DND-41 (cell line): ENCODE data around the gene BPIFB6.

ENCODE experiments used
- ATAC-seq: fragments of 200-7000 bp; cut with Tn5 transposase; 3 replicates; pipeline ENCODE4 v1.9.1; 2021; ENCODE audit warnings: low read depth; ENCODE audit not compliant: insufficient read depth
- DNase-seq: peaks from one replicate; pipeline ENCODE4 v3.0.0-alpha.2; 2020
- H2AFZ ChIP-seq: 2 replicates; pipeline ENCODE4 v1.6.0; 2012; ENCODE audit warnings: low read depth, low read length
- H3K27ac ChIP-seq: 2 replicates; pipeline ENCODE4 v1.5.1; 2012; ENCODE audit warnings: low read length, inconsistent platforms
- H3K27me3 ChIP-seq: fragments of 200-600 bp; sonication (generic); 2 replicates; pipeline ENCODE4 v1.6.0; 2012; ENCODE audit warnings: low read length, mild to moderate bottlenecking, inconsistent platforms; ENCODE audit not compliant: insufficient read depth, poor library complexity
- H3K36me3 ChIP-seq: 2 replicates; pipeline ENCODE4 v1.5.1; 2012; ENCODE audit warnings: low read length, inconsistent platforms; ENCODE audit not compliant: insufficient read depth
- H3K4me1 ChIP-seq: 2 replicates; pipeline ENCODE4 v1.5.1; 2012; ENCODE audit warnings: mild to moderate bottlenecking, low read length; ENCODE audit not compliant: insufficient read depth
- H3K4me2 ChIP-seq: 2 replicates; pipeline ENCODE4 v1.6.0; 2012; ENCODE audit warnings: mild to moderate bottlenecking, moderate library complexity, low read length, inconsistent platforms; ENCODE audit not compliant: insufficient read depth
- H3K4me3 ChIP-seq, 2 experiments: fragments of 200-600 bp in 1 of 2; shearing (Covaris generic) in 1 of 2; 2 replicates each; pipeline ENCODE4 v1.5.1; 2012 to 2016; ENCODE audit warnings: inconsistent platforms in 2 of 2, low read length in 2 of 2, mild to moderate bottlenecking in 2 of 2, low read depth in 1 of 2, moderate library complexity in 1 of 2
- H3K79me2 ChIP-seq: 2 replicates; pipeline ENCODE4 v1.6.0; 2012; ENCODE audit warnings: low read length, inconsistent platforms; ENCODE audit not compliant: insufficient read depth
- H3K9ac ChIP-seq: 2 replicates; pipeline ENCODE4 v1.6.0; 2012; ENCODE audit warnings: low read depth, mild to moderate bottlenecking, inconsistent platforms, low read length, moderate library complexity
- H3K9me3 ChIP-seq: 2 replicates; pipeline ENCODE4 v1.5.1; 2012; ENCODE audit warnings: low read length, moderate library complexity, mild to moderate bottlenecking, inconsistent platforms; ENCODE audit not compliant: insufficient read depth, severe bottlenecking
- H4K20me1 ChIP-seq: 2 replicates; pipeline ENCODE4 v1.6.0; 2012; ENCODE audit warnings: low read length; ENCODE audit not compliant: insufficient read depth
- CTCF ChIP-seq: IDR thresholded peaks from 2 replicates; pipeline ENCODE4 v1.5.1; 2012; ENCODE audit warnings: borderline replicate concordance, low read length, moderate library complexity, mild to moderate bottlenecking; ENCODE audit not compliant: poor library complexity, severe bottlenecking; ENCODE audit errors: extremely low read depth
- EZH2 ChIP-seq: IDR thresholded peaks from 3 replicates; pipeline ENCODE4 v1.6.1; 2012; ENCODE audit warnings: borderline replicate concordance, low read depth, mild to moderate bottlenecking, moderate library complexity, low read length, inconsistent platforms; ENCODE audit not compliant: severe bottlenecking

BPIFB6 gene

GRCh38 chr20:33068251-33068939 is 36.9 kb downstream of the BPIFB6 start:
- Histone ChIP-seq H4K20me1 (no peaks in the 10 kb centered on the region), H3K27me3 (no peaks in the 10 kb centered on the region), H3K27ac (no peak overlapping the region), H3K4me2 (no peak overlapping the region), H3K9ac (no peak overlapping the region), H3K79me2 (no peaks in the 10 kb centered on the region), H3K4me3 (no peak overlapping the region), H3K4me1 (no peaks in the 10 kb centered on the region), H3K9me3 (no peaks in the 10 kb centered on the region), H2AFZ (no peak overlapping the region), H3K36me3 (no peaks in the 10 kb centered on the region)
- TF ChIP-seq EZH2 (no peak), CTCF (no peak)
- no peak for ATAC-seq
- DNase-seq: no peak

- no peak overlapping the region for H3K4me2 ChIP-seq
- ATAC-seq (no peak), DNase-seq (no peak)
- TF ChIP-seq EZH2: no peak
- H3K27ac ChIP-seq: no peak overlapping the region
- H3K4me3 ChIP-seq: no peak overlapping the region
- H3K36me3 ChIP-seq: no peaks in the 10 kb centered on the region
- H3K4me1 ChIP-seq: no peaks in the 10 kb centered on the region
- H3K9ac ChIP-seq: no peak overlapping the region
- no peaks in the 10 kb centered on the region for H3K79me2 ChIP-seq
- no peak overlapping the region for H2AFZ ChIP-seq
- H3K27me3 ChIP-seq: no peaks in the 10 kb centered on the region
- no peaks in the 10 kb centered on the region for H4K20me1 ChIP-seq
- H3K9me3 ChIP-seq: no peaks in the 10 kb centered on the region
Measured at GRCh38 chr20:33069673-33070072, 38.2 kb downstream of the BPIFB6 start.

- Histone ChIP-seq H3K4me2 (no peak overlapping the region), H3K27ac (no peak overlapping the region), H3K9me3 (no peaks in the 10 kb centered on the region), H3K4me1 (no peaks in the 10 kb centered on the region), H3K27me3 (no peaks in the 10 kb centered on the region), H2AFZ (no peak overlapping the region), H3K79me2 (no peaks in the 10 kb centered on the region), H4K20me1 (no peaks in the 10 kb centered on the region), H3K9ac (no peak overlapping the region), H3K36me3 (no peaks in the 10 kb centered on the region), H3K4me3 (no peak overlapping the region)
- DNase-seq (no peak), ATAC-seq (no peak)
- TF ChIP-seq CTCF (no peak), EZH2 (no peak)
Measured at GRCh38 chr20:33070111-33071053, 38.9 kb downstream of the BPIFB6 start.

- Histone ChIP-seq H4K20me1 (no peaks in the 10 kb centered on the region), H3K4me1 (no peaks in the 10 kb centered on the region), H2AFZ (no peak overlapping the region), H3K4me2 (no peak overlapping the region), H3K4me3 (no peak overlapping the region), H3K79me2 (no peaks in the 10 kb centered on the region), H3K9me3 (no peaks in the 10 kb centered on the region), H3K36me3 (no peaks in the 10 kb centered on the region), H3K27me3 (no peaks in the 10 kb centered on the region), H3K27ac (no peak overlapping the region), H3K9ac (no peak overlapping the region)
- ATAC-seq (no peak), DNase-seq (no peak)
- no peak for TF ChIP-seq CTCF
- TF ChIP-seq EZH2: no peak
Measured at GRCh38 chr20:33071198-33071597, 39.8 kb downstream of the BPIFB6 start.
